ENCODE data around the gene SNRNP48. TPM values are rescaled to one million over a fixed set of nuclear protein-coding genes. Genes with fewer than 3 reads are reported as not detected.

SNRNP48 gene
- total RNA-seq, 1 donor from 2014 or later: 54.1 TPM

DNA sequence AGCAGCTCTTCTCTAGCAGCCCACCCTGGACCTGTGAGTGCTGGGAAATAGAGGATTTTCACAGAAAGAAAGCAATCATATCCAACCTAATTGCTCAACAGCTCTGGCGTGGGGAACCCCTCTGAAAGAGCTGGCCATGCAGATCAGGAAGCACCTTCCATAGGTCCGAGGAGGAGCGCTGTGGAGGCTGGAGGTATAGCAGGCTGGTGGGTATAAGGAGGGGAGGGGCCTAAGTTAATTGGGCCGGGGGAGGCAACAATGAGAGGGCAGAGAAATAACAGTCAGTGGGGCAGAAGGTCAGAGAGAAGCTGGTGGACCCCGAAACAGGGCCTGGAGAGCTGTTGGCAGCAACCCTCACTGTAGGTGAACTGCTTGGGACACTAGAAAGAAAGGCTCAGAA is 40.8 kb downstream of the SNRNP48 start:
- H3K4me2 ChIP-seq: no peak overlapping the region
- no peak overlapping the region for H3K27ac ChIP-seq
- DNase-seq (ENCODE audit: low spot score): no peak
- no peaks in the 10 kb centered on the region for H3K27me3 ChIP-seq
- H3K27ac Mint-ChIP-seq: no peak overlapping the region
- peaks cover 60% of the 10 kb centered on the region for H3K27me3 Mint-ChIP-seq (ENCODE audit: insufficient read depth, low read depth)
- H3K9me3 Mint-ChIP-seq: peaks cover 12% of the 10 kb centered on the region
- TF ChIP-seq EZH2 (IDR thresholded peaks at IDR 0.05) (no peak), EZH2phosphoT487 (IDR thresholded peaks at IDR 0.05) (no peak)
- TF ChIP-seq, protein P1, sequence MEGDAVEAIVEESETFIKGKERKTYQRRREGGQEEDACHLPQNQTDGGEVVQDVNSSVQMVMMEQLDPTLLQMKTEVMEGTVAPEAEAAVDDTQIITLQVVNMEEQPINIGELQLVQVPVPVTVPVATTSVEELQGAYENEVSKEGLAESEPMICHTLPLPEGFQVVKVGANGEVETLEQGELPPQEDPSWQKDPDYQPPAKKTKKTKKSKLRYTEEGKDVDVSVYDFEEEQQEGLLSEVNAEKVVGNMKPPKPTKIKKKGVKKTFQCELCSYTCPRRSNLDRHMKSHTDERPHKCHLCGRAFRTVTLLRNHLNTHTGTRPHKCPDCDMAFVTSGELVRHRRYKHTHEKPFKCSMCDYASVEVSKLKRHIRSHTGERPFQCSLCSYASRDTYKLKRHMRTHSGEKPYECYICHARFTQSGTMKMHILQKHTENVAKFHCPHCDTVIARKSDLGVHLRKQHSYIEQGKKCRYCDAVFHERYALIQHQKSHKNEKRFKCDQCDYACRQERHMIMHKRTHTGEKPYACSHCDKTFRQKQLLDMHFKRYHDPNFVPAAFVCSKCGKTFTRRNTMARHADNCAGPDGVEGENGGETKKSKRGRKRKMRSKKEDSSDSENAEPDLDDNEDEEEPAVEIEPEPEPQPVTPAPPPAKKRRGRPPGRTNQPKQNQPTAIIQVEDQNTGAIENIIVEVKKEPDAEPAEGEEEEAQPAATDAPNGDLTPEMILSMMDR (IDR thresholded peaks at IDR 0.05): no peak
- H3F3A ChIP-seq (ENCODE audit: low read depth): no peaks in the 10 kb centered on the region
- no peaks in the 10 kb centered on the region for H3K79me2 ChIP-seq (ENCODE audit: low read depth)
- no peaks in the 10 kb centered on the region for H3K36me3 Mint-ChIP-seq
- H3K4me3 Mint-ChIP-seq: no peak overlapping the region
- H4K20me1 ChIP-seq (ENCODE audit: low read depth): no peaks in the 10 kb centered on the region
- no peaks in the 10 kb centered on the region for H3K36me3 ChIP-seq
- H3K9me3 ChIP-seq (ENCODE audit: low read depth): no peaks in the 10 kb centered on the region
- H3K4me3 ChIP-seq: no peak overlapping the region
- no peak overlapping the region for H2AFZ ChIP-seq (replicated peaks)
- H3K4me1 ChIP-seq: peaks cover 3% of the 10 kb centered on the region
- H3K4me1 Mint-ChIP-seq: peaks cover under 1% of the 10 kb centered on the region
- H3K9ac ChIP-seq: no peak overlapping the region

DNA sequence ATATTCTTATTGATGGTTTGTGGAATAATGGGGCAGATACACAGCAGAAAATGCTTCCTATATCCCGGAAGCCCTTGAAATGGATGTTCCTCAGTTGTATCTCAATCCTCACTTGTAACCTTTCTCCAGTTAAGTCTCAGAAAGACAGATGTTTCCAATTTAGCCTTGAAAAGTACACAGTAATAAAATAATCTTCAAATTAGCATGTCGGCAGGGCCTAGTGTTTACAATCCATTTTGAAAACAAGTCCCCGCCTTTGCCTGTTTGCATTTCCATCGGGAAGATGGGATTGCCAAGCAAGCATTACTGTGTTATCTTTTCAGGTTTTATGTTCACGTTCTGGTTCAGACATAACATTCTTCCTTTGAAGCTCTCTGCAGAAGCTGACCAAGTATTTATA is 41.5 kb downstream of the SNRNP48 start:
- Histone ChIP-seq H3K9ac (no peak overlapping the region), H3K27ac (no peak overlapping the region), H3K4me3 (no peak overlapping the region), H4K20me1 (ENCODE audit: low read depth) (no peaks in the 10 kb centered on the region), H2AFZ (replicated peaks) (no peak overlapping the region), H3K4me1 (no peaks in the 10 kb centered on the region), H3K79me2 (ENCODE audit: low read depth) (no peaks in the 10 kb centered on the region), H3K36me3 (no peaks in the 10 kb centered on the region), H3K9me3 (ENCODE audit: low read depth) (no peaks in the 10 kb centered on the region), H3K4me2 (no peak overlapping the region), H3F3A (ENCODE audit: low read depth) (no peaks in the 10 kb centered on the region), H3K27me3 (no peaks in the 10 kb centered on the region)
- Mint-ChIP-seq H3K9me3 (peaks cover 12% of the 10 kb centered on the region), H3K27me3 (ENCODE audit: insufficient read depth, low read depth) (peaks cover 58% of the 10 kb centered on the region), H3K27ac (no peak overlapping the region), H3K36me3 (no peaks in the 10 kb centered on the region), H3K4me3 (no peak overlapping the region), H3K4me1 (no peaks in the 10 kb centered on the region)
- DNase-seq (ENCODE audit: low spot score): no peak
- TF ChIP-seq, protein P1 (IDR thresholded peaks at IDR 0.05): no peak
- TF ChIP-seq EZH2 (IDR thresholded peaks at IDR 0.05) (no peak), EZH2phosphoT487 (IDR thresholded peaks at IDR 0.05) (no peak)

DNA sequence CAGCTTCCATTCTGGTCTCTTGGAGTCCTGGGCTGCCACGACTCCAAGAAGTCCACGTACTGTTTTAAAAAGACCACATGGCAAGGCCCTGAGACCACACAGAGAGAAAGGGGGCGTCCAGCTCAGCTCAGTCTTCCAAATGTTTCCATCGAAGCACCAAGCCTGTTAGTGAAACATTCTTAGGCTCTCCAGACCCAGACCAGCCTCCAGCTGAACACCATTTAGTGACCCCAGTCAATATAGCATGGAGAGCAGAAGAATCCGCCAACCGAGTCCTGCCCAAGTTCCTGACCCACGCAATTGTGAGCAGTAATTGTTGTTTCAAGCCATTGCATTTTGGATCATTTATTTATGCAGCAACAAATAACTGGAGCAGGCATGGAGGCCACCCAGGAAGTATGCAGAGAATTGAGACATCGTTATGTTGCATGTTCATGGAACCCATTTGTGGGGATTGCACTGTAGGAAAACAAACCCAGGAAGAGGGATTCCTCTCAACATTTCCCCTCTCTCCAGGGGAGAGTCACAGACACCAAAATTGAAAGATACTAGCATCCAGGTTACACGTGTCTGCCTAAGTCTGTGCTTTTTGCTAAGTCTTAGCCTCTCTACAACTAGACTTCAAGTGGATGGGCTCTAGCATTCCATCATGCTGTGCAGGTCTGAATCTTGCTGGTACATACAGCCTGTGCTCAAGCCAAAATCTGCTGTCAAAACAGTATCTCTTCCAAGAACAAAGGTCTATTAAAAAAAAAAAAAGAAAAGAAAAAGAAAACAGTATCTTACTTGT is 42.7 kb downstream of the SNRNP48 start:
- Mint-ChIP-seq H3K9me3 (peaks cover 10% of the 10 kb centered on the region), H3K27me3 (ENCODE audit: insufficient read depth, low read depth) (peaks cover 53% of the 10 kb centered on the region), H3K4me3 (no peak overlapping the region), H3K27ac (no peak overlapping the region), H3K36me3 (no peaks in the 10 kb centered on the region), H3K4me1 (no peaks in the 10 kb centered on the region)
- H3K9ac ChIP-seq: no peak overlapping the region
- no peaks in the 10 kb centered on the region for H3K9me3 ChIP-seq (ENCODE audit: low read depth)
- H3F3A ChIP-seq (ENCODE audit: low read depth): no peaks in the 10 kb centered on the region
- H3K4me2 ChIP-seq: no peak overlapping the region
- no peak for TF ChIP-seq EZH2phosphoT487 (IDR thresholded peaks at IDR 0.05)
- TF ChIP-seq EZH2 (IDR thresholded peaks at IDR 0.05): no peak
- TF ChIP-seq, protein P1 (IDR thresholded peaks at IDR 0.05): no peak
- DNase-seq (ENCODE audit: low spot score): no peak
- no peak overlapping the region for H2AFZ ChIP-seq (replicated peaks)
- H3K27ac ChIP-seq: no peak overlapping the region
- H3K36me3 ChIP-seq: no peaks in the 10 kb centered on the region
- no peaks in the 10 kb centered on the region for H4K20me1 ChIP-seq (ENCODE audit: low read depth)
- H3K4me1 ChIP-seq: no peaks in the 10 kb centered on the region
- no peak overlapping the region for H3K4me3 ChIP-seq
- H3K27me3 ChIP-seq: no peaks in the 10 kb centered on the region
- H3K79me2 ChIP-seq (ENCODE audit: low read depth): no peaks in the 10 kb centered on the region
